Measurements from ENCODE around the gene XYLT1. TPM values are rescaled to one million over a fixed set of nuclear protein-coding genes. Genes with fewer than 3 reads are reported as not detected.
A peak's percentile ranks its signal among the peaks of the same experiment; 100 is the strongest.

XYLT1 gene
- total and polyA plus RNA-seq, 7 donors: 0.67 to 2.5 (median 1.7) TPM

DNA sequence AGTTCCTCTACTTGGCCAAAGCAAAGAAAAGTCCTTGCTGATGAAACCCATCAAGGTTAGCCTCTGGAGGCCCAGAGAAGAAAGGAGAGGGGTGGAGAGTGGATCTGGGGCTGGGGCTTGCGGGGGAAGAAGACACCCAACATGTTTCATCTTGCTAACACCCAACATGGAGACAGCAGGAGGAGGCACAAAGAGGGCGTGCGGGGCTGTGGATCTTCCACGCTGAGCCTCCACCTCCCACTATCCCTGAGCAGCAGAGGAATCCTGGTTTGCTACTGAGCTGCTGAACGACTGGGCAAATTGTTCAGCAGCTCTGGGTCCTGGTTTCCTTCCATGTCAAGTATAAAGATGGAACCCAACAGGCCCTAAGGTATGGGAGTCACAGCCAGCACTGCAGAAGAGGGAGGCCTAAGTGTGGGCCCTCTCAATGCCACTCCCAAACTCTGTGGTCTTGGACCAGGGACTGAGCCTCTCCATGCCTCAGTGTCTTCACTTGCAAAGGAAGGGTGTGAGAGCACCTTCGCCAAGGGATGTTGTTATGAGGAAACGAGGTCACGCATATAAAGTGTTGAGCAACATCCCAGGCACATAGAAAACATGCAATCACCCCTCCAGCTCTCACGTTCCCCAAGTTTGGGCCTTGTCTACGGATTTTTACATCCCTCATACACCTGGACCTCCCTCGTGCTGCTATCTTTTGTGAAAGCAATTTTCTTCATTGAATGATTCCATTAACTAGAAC lies 122.5 kb downstream of the XYLT1 start:
- ATAC-seq (no peak), DNase-seq (no peak)
- WGBS, 3 donors: 92 to 95% (median 95%) methylated on average over 11 of the region's 11 CpGs
- no peak overlapping the region for H3K27ac ChIP-seq
- H3K9me3 ChIP-seq: no peaks in the 10 kb centered on the region
- peaks cover 10% of the 10 kb centered on the region for H3K4me1 ChIP-seq
- TF ChIP-seq, protein P1, sequence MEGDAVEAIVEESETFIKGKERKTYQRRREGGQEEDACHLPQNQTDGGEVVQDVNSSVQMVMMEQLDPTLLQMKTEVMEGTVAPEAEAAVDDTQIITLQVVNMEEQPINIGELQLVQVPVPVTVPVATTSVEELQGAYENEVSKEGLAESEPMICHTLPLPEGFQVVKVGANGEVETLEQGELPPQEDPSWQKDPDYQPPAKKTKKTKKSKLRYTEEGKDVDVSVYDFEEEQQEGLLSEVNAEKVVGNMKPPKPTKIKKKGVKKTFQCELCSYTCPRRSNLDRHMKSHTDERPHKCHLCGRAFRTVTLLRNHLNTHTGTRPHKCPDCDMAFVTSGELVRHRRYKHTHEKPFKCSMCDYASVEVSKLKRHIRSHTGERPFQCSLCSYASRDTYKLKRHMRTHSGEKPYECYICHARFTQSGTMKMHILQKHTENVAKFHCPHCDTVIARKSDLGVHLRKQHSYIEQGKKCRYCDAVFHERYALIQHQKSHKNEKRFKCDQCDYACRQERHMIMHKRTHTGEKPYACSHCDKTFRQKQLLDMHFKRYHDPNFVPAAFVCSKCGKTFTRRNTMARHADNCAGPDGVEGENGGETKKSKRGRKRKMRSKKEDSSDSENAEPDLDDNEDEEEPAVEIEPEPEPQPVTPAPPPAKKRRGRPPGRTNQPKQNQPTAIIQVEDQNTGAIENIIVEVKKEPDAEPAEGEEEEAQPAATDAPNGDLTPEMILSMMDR (IDR thresholded peaks at IDR 0.05): no peak
- H3K27me3 ChIP-seq (ENCODE audit: insufficient read depth in 3 of 3, low read length in 2 of 3): no peaks in the 10 kb centered on the region
- intact Hi-C loops (cut with DNase I): no loop called here
- no peak overlapping the region for H3K4me3 ChIP-seq
- H3K36me3 ChIP-seq (ENCODE audit: insufficient read depth in 1 of 2, low read depth in 1 of 2): no peaks in the 10 kb centered on the region

DNA sequence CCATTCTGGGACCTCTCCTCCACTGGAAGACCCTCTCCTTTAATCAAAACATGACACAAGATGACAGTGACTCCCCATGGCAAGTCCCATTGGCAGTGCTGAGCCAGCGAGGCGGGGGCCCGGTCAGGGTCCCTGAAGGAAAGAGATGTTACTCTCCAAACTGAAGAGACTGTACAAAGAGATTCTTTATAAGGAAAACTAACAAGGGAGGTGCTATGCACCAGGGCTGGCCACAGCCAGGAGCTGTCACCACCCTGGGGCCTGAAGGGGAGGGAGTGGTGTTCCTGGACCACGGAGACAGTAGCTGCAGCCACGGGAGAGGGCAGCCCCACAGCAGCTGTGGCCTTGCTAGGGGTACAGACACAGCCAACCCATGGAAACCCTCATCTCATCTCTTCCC lies 123.1 kb downstream of the XYLT1 start:
- Histone ChIP-seq H3K27me3 (ENCODE audit: insufficient read depth in 3 of 3, low read length in 2 of 3) (no peaks in the 10 kb centered on the region), H3K9me3 (no peaks in the 10 kb centered on the region), H3K4me3 (no peak overlapping the region), H3K36me3 (ENCODE audit: insufficient read depth in 1 of 2, low read depth in 1 of 2) (no peaks in the 10 kb centered on the region), H3K27ac (no peak overlapping the region), H3K4me1 (peaks cover 10% of the 10 kb centered on the region)
- TF ChIP-seq, protein P1 (IDR thresholded peaks at IDR 0.05): no peak
- DNase-seq (no peak), ATAC-seq (peak in 1 of 4 donors; percentile 41)
- 58 to 62% (median 62%) methylated on average over 4 to 5 of the region's 5 CpGs for WGBS, 3 donors
- intact Hi-C loops (cut with DNase I): no loop called here

DNA sequence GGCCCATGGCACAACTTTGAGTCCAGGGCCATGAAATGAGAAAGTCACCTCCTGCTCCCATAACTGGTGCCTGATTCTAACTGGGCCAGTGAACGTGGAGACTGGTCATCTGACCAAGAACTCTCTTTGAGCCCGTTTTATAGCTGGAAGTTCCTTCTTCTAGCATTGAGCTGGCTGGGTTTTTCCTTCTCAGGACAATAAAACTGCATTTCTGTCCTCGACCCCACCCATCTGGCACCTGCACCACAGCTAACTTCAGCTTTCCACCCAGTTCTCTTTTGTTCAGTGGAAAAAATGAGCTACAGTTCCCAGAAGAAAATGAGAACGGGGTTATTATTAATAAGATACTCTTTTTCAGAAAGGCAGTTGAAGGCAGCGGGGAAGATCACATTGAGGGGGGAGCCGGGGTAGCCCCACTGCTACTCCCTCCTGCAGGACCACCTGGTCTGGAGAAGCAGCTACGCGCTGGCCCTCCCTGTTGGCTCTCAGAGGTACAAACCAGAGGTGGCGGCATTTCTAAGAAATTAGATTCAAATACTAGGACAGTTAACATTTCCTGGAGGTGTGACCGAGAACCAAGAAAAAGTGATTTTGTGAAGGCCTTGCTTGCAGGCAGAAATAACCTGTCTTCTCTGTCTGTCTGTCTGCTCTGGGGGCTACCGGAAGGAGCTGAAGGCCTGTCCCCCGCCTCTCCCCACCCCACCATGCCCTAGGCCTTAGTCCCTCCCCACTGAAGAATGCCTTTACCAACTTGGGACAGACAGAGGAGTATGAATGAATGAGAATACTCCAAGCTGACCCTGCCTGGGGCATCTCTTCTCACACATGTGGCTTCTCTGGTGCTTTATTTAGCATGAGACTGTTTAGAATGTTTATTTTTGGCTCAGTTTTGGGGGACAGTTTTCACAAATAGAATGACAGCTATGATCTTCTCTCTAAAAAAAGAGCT lies 123.9 kb downstream of the XYLT1 start:
- TF ChIP-seq, protein P1 (IDR thresholded peaks at IDR 0.05): no peak
- H3K36me3 ChIP-seq (ENCODE audit: insufficient read depth in 1 of 2, low read depth in 1 of 2): no peaks in the 10 kb centered on the region
- no peak overlapping the region for H3K27ac ChIP-seq
- ATAC-seq: no peak
- H3K4me1 ChIP-seq: peaks cover 10% of the 10 kb centered on the region
- no peaks in the 10 kb centered on the region for H3K9me3 ChIP-seq
- intact Hi-C loops (cut with DNase I): no loop called here
- no peak overlapping the region for H3K4me3 ChIP-seq
- WGBS, 3 donors: 75 to 76% (median 75%) methylated on average over 12 of the region's 12 CpGs
- no peak for DNase-seq
- H3K27me3 ChIP-seq (ENCODE audit: insufficient read depth in 3 of 3, low read length in 2 of 3): no peaks in the 10 kb centered on the region

DNA sequence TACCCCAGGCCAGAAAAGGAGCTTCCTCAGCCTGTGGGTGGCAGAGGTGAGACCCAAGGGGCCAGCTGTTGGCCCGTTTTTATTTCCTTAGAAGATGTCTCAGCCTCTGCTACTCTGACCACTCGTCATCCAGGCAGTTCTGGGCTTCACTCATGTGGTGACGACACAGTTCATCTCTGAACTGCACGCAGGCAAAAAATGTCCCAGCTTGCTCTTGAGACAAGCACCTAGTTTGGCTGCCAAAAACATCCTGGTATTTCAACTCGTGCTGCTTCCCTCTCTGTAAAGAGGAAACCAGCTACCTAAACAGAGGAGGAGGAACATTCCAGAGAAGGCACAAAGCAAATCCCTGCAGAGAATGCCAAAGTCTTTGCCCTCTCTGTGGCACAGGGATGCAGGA lies 125.7 kb downstream of the XYLT1 start:
- DNase-seq: peak; percentile 66 to 75
- intact Hi-C loops (cut with DNase I): no loop called here
- H3K27me3 ChIP-seq (ENCODE audit: insufficient read depth in 3 of 3, low read length in 2 of 3): no peaks in the 10 kb centered on the region
- WGBS, 3 donors: 35 to 43% (median 42%) methylated on average over 5 of the region's 5 CpGs
- peak in 3 of 4 donors; percentile 26 to 53 (median 42) for ATAC-seq
- no peak overlapping the region for H3K4me3 ChIP-seq
- H3K36me3 ChIP-seq (ENCODE audit: insufficient read depth in 1 of 2, low read depth in 1 of 2): no peaks in the 10 kb centered on the region
- TF ChIP-seq, protein P1 (IDR thresholded peaks at IDR 0.05): no peak
- H3K9me3 ChIP-seq: no peaks in the 10 kb centered on the region
- H3K27ac ChIP-seq: no peak overlapping the region
- peaks cover 13% of the 10 kb centered on the region for H3K4me1 ChIP-seq

Data from psoas muscle (tissue), 8 donors.